SK-N-SH (cell line): Measurements from ENCODE around the gene LEF1. TPM values are rescaled to one million over a fixed set of nuclear protein-coding genes. Genes with fewer than 3 reads are reported as not detected.

Source experiments
- CTCF ChIA-PET: fragments of 300-600, 350-600 bp; formaldehyde crosslinking; extraction: SDS; loops from one replicate; lab custom pipeline; 2021; lab: Yijun Ruan, JAX
- POLR2A ChIA-PET: fragments of 350-600 bp; sonication (Branson Sonifier 250); formaldehyde crosslinking; extraction: SDS; loops from one replicate; lab custom pipeline; 2020; ENCODE audit warnings: antibody characterized with exemption, inconsistent platforms; lab: Yijun Ruan, JAX
- DNase-seq: peaks from one replicate; pipeline ENCODE4 v3.0.0; 2012
- H2AFZ ChIP-seq: fragments of 200-600 bp; sonication (generic); 2 replicates; pipeline ENCODE4 v1.8.1; 2016; ENCODE audit warnings: antibody characterized with exemption, mild to moderate bottlenecking, low read depth
- H3F3A ChIP-seq: fragments of 200-600 bp; sonication (generic); replicated peaks from 2 replicates; pipeline ENCODE3; 2016; ENCODE audit warnings: antibody characterized with exemption, mild to moderate bottlenecking; ENCODE audit not compliant: insufficient read depth
- H3K27ac ChIP-seq, 2 experiments: fragments of 200-500 bp in 1 of 2; fragments of 200-600 bp in 1 of 2; sonication (Bioruptor generic) in 1 of 2; sonication (generic), shearing (Covaris generic) in 1 of 2; 2 replicates each; pipeline versions ENCODE4 v1.5.1 to v1.6.1; 2014 to 2016; ENCODE audit warnings: low read depth in 2 of 2, inconsistent platforms in 1 of 2, low read length in 1 of 2, mild to moderate bottlenecking in 1 of 2, mixed read lengths in 1 of 2
- H3K27me3 ChIP-seq: fragments of 200-600 bp; sonication (generic), shearing (Covaris generic); 2 replicates; pipeline ENCODE4 v1.6.1; 2016; ENCODE audit warnings: mixed run types; ENCODE audit not compliant: insufficient read depth
- H3K36me3 ChIP-seq, 2 experiments: fragments of 200-500 bp in 1 of 2; fragments of 200-600 bp in 1 of 2; sonication (Bioruptor generic) in 1 of 2; sonication (generic) in 1 of 2; replicated peaks in 1 of 2; 2 replicates each; pipeline versions ENCODE3 to v1.5.1; 2014 to 2016; ENCODE audit warnings: low read length in 1 of 2, mild to moderate bottlenecking in 1 of 2; ENCODE audit not compliant: insufficient read depth in 2 of 2, control insufficient read depth in 1 of 2
- H3K4me1 ChIP-seq, 2 experiments: fragments of 200-500 bp in 1 of 2; fragments of 200-600 bp in 1 of 2; sonication (Bioruptor generic) in 1 of 2; sonication (generic), shearing (Covaris generic) in 1 of 2; 2 replicates each; pipeline versions ENCODE4 v1.5.1 to v1.6.1; 2014 to 2016; ENCODE audit warnings: low read depth in 1 of 2, low read length in 1 of 2, mixed run types in 1 of 2; ENCODE audit not compliant: insufficient read depth in 2 of 2, control insufficient read depth in 1 of 2
- H3K4me2 ChIP-seq: fragments of 200-600 bp; sonication (generic), shearing (Covaris generic); 2 replicates; pipeline ENCODE4 v1.6.1; 2017; ENCODE audit warnings: mixed run types
- H3K4me3 ChIP-seq, 2 experiments: fragments of 200-500 bp in 1 of 2; fragments of 200-600 bp in 1 of 2; sonication (Bioruptor generic) in 1 of 2; sonication (generic), shearing (Covaris generic) in 1 of 2; 2 replicates each; pipeline versions ENCODE4 v1.5.1 to v1.8.1; 2014 to 2016; ENCODE audit warnings: low read depth in 2 of 2, inconsistent platforms in 1 of 2, low read length in 1 of 2, mild to moderate bottlenecking in 1 of 2, mixed read lengths in 1 of 2, moderate library complexity in 1 of 2
- H3K79me2 ChIP-seq: fragments of 200-600 bp; sonication (generic); 2 replicates; pipeline ENCODE4 v1.8.1; 2017; ENCODE audit warnings: mild to moderate bottlenecking; ENCODE audit not compliant: insufficient read depth
- H3K9ac ChIP-seq: fragments of 200-600 bp; sonication (generic); 2 replicates; pipeline ENCODE4 v1.6.1; 2017; ENCODE audit warnings: mixed run types
- H3K9me2 ChIP-seq: fragments of 200-600 bp; sonication (generic); 2 replicates; pipeline ENCODE4 v1.6.1; 2017; ENCODE audit warnings: mixed run types
- H3K9me3 ChIP-seq: fragments of 200-600 bp; sonication (generic); 2 replicates; pipeline ENCODE4 v1.6.1; 2017; ENCODE audit warnings: mixed run types, mild to moderate bottlenecking, moderate library complexity
- H4K20me1 ChIP-seq: fragments of 200-600 bp; sonication (generic); 2 replicates; pipeline ENCODE4 v1.6.1; 2017; ENCODE audit warnings: mild to moderate bottlenecking, mixed run types; ENCODE audit not compliant: insufficient read depth
- ELF1 ChIP-seq: IDR thresholded peaks from 2 replicates; pipeline ENCODE4 v1.4.0; 2012
- EZH2phosphoT487 ChIP-seq: fragments of 200-600 bp; sonication (generic); IDR thresholded peaks from 2 replicates; pipeline ENCODE4 v1.6.1; 2017; ENCODE audit warnings: low read depth, mixed run types, mild to moderate bottlenecking, antibody characterized with exemption, moderate library complexity, borderline replicate concordance
- FOXJ3 ChIP-seq: sonication (generic); formaldehyde crosslinking; IDR thresholded peaks from 2 replicates; pipeline ENCODE4 v1.5.1; 2020; ENCODE audit warnings: mild to moderate bottlenecking, missing genetic modification reagents
- FOXM1 ChIP-seq: IDR thresholded peaks from 2 replicates; pipeline ENCODE4 v1.4.0; 2012; ENCODE audit warnings: low read depth, mild to moderate bottlenecking
- GABPA ChIP-seq: IDR thresholded peaks from 2 replicates; pipeline ENCODE4 v1.4.0; 2012; ENCODE audit warnings: low read depth, mild to moderate bottlenecking
- GATA2 ChIP-seq: sonication (generic); formaldehyde crosslinking; IDR thresholded peaks from 2 replicates; pipeline ENCODE4 v1.5.0; 2020; ENCODE audit warnings: mild to moderate bottlenecking, missing genetic modification reagents
- JUND ChIP-seq: IDR thresholded peaks from 2 replicates; pipeline ENCODE4 v1.4.0; 2012
- MXI1 ChIP-seq: IDR thresholded peaks from 2 replicates; pipeline ENCODE4 v1.6.1; 2012; ENCODE audit warnings: mild to moderate bottlenecking, low read depth, low read length, improper control_type of control experiment
- NRF1 ChIP-seq: IDR thresholded peaks from 2 replicates; pipeline ENCODE4 v1.6.1; 2012; ENCODE audit warnings: low read depth, mild to moderate bottlenecking, low read length
- POLR2AphosphoS5 ChIP-seq: IDR thresholded peaks from 2 replicates; pipeline ENCODE4 v1.6.1; 2012; ENCODE audit warnings: low read depth, low read length
- RAD21 ChIP-seq: IDR thresholded peaks from 2 replicates; pipeline ENCODE4 v1.6.1; 2012; ENCODE audit warnings: mild to moderate bottlenecking, low read length
- RCOR1 ChIP-seq: fragments of 150-350 bp; IDR thresholded peaks from 2 replicates; pipeline ENCODE4 v1.6.1; 2017; ENCODE audit warnings: antibody characterized with exemption, low read length
- REST ChIP-seq: IDR thresholded peaks from 2 replicates; pipeline ENCODE4 v1.6.1; 2012; ENCODE audit warnings: mild to moderate bottlenecking, low read depth, low read length, moderate library complexity
- TEAD4 ChIP-seq: IDR thresholded peaks from 2 replicates; pipeline ENCODE4 v1.4.0; 2012; ENCODE audit warnings: mild to moderate bottlenecking, borderline replicate concordance; ENCODE audit not compliant: insufficient read depth
- WGBS: methylation state at CpG from one replicate; pipeline ENCODE4 v1.1.6; 2017; ENCODE audit warnings: low lambda C conversion rate; 5-methylcytosine and 5-hydroxymethylcytosine counted together
- polyA plus RNA-seq, 3 experiments: library from polyadenylated mRNA; depleted of rRNA; stranded (reverse); fragments of >200 nt; gene quantifications; 2 replicates each; pipeline ENCODE4 v1.2.3, GENCODE V29; 2012
- TF ChIP-seq, protein P1 (sequence below): fragments of 150-350 bp; IDR thresholded peaks from 2 replicates; pipeline ENCODE4 v1.6.1; 2017; ENCODE audit warnings: antibody characterized with exemption, low read length, low read depth, borderline replicate concordance
- TF ChIP-seq, protein P2 (sequence below): IDR thresholded peaks from 2 replicates; pipeline ENCODE4; 2012

LEF1 gene
- polyA plus RNA-seq, 1 of the 3 experiments (the other 2 are of a cell fraction): 0.36 TPM

GRCh38 chr4:108078024-108078733 lies 90.6 kb downstream of the LEF1 start:
- ChIA-PET CTCF (interaction anchor here (0.7 to 1.3 kb wide), 2 partner anchors 9 to 487 kb away, joined by 3 to 5 read pairs; no protein-coding TSS in a partner anchor), POLR2A (no interaction called here)
- Histone ChIP-seq H3K4me2 (no peak overlapping the region), H3K27me3 (peaks cover 40% of the 10 kb centered on the region; the same call in 1 of the 2 replicates), H4K20me1 (no peaks in the 10 kb centered on the region), H2AFZ (no peak overlapping the region), H3K4me3 (no peak overlapping the region), H3K9me3 (no peaks in the 10 kb centered on the region), H3F3A (no peaks in the 10 kb centered on the region), H3K36me3 (no peaks in the 10 kb centered on the region), H3K9ac (no peak overlapping the region), H3K4me1 (no peaks in the 10 kb centered on the region), H3K27ac (no peak overlapping the region), H3K79me2 (no peaks in the 10 kb centered on the region), H3K9me2 (no peaks in the 10 kb centered on the region)
- TF ChIP-seq, protein P1, sequence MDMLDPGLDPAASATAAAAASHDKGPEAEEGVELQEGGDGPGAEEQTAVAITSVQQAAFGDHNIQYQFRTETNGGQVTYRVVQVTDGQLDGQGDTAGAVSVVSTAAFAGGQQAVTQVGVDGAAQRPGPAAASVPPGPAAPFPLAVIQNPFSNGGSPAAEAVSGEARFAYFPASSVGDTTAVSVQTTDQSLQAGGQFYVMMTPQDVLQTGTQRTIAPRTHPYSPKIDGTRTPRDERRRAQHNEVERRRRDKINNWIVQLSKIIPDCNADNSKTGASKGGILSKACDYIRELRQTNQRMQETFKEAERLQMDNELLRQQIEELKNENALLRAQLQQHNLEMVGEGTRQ: no peak
- TF ChIP-seq REST (no peak), RAD21 (no peak), JUND (no peak), ELF1 (no peak), MXI1 (no peak)
- 12% methylated on average over 5 of the region's 5 CpGs for WGBS
- DNase-seq: no peak

DNA sequence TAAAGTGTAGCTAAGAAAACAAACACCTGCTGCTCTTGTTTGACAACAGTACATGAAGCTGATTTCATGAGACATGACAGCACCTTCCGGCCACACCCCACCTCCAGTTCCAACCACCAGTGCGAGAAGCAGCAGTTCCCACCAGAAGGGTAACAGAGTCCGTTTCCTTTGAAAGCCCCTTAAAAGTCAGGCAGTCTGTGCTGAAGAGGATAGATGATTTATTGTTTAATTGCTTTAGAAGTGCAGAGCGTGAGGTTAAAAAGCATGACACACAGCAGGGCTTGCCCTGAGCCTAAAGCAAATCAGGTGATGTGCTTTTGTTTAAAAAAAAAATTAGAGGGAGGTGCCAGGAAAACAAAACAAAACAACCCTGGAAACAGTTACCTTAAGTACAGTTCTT lies 96.4 kb downstream of the LEF1 start:
- Histone ChIP-seq H3K27ac (no peak overlapping the region), H2AFZ (no peak overlapping the region), H3K9me2 (no peaks in the 10 kb centered on the region), H3F3A (no peaks in the 10 kb centered on the region), H3K9me3 (no peaks in the 10 kb centered on the region), H3K4me1 (no peaks in the 10 kb centered on the region), H3K4me2 (no peak overlapping the region), H3K27me3 (peaks cover 27% of the 10 kb centered on the region; the same call in 1 of the 2 replicates), H3K79me2 (no peaks in the 10 kb centered on the region), H3K9ac (no peak overlapping the region), H3K4me3 (no peak overlapping the region), H4K20me1 (no peaks in the 10 kb centered on the region), H3K36me3 (no peaks in the 10 kb centered on the region)
- ChIA-PET CTCF (interaction anchor here (1.5 kb wide), 1 partner anchor 12 kb away, joined by 7 read pairs; no protein-coding TSS in a partner anchor), POLR2A (no interaction called here)
- 5% methylated on average over 4 of the region's 4 CpGs for WGBS
- no peak for DNase-seq
- TF ChIP-seq GABPA: no peak
- TF ChIP-seq EZH2phosphoT487: no peak
- no peak for TF ChIP-seq RCOR1
- TF ChIP-seq, protein P1: no peak
- no peak for TF ChIP-seq REST
- TF ChIP-seq, protein P2, sequence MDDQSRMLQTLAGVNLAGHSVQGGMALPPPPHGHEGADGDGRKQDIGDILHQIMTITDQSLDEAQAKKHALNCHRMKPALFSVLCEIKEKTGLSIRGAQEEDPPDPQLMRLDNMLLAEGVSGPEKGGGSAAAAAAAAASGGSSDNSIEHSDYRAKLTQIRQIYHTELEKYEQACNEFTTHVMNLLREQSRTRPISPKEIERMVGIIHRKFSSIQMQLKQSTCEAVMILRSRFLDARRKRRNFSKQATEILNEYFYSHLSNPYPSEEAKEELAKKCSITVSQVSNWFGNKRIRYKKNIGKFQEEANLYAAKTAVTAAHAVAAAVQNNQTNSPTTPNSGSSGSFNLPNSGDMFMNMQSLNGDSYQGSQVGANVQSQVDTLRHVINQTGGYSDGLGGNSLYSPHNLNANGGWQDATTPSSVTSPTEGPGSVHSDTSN: no peak
- no peak for TF ChIP-seq FOXJ3 (CRISPR knock-in tag)
- no peak for TF ChIP-seq GATA2
- no peak for TF ChIP-seq POLR2AphosphoS5
- no peak for TF ChIP-seq FOXM1
- no peak for TF ChIP-seq TEAD4
- no peak for TF ChIP-seq NRF1
- TF ChIP-seq RAD21: no peak
